ENCODE measurements around the gene SLIT3. TPM values are rescaled to one million over a fixed set of nuclear protein-coding genes. Genes with fewer than 3 reads are reported as not detected.

SLIT3 gene
- total RNA-seq, 1 experiment from 2014 or later: 0.10 TPM

GRCh38 chr5:169344629-169345028, 43.7 kb upstream of the SLIT3 start:
- RAD21 ChIA-PET (ENCODE audit: low non-redundant PET in 1 of 2, low total read pairs in 2 of 2, uncharacterized antibody in 2 of 2, unreplicated experiment in 2 of 2): no interaction called here
- Histone ChIP-seq H4K20me1 (ENCODE audit: insufficient read depth) (no peaks in the 10 kb centered on the region), H2AFZ (ENCODE audit: low read depth, low read length, poor library complexity, severe bottlenecking) (no peak overlapping the region), H3K9me2 (ENCODE audit: insufficient read depth) (no peaks in the 10 kb centered on the region), H3K79me2 (ENCODE audit: insufficient read depth, low read length) (no peaks in the 10 kb centered on the region), H3K9me3 (ENCODE audit: control insufficient read depth in 1 of 2, insufficient read depth in 1 of 2, low read depth in 1 of 2, low read length in 2 of 2) (no peaks in the 10 kb centered on the region), H3K4me1 (ENCODE audit: control insufficient read depth in 1 of 2, insufficient read depth in 2 of 2, low read length in 2 of 2) (no peaks in the 10 kb centered on the region), H3K27ac (ENCODE audit: low read depth, low read length) (no peak overlapping the region), H3K4me3 (replicated peaks in 1 of 2; ENCODE audit: low read depth in 1 of 2, low read length in 2 of 2) (no peak overlapping the region), H3K9ac (ENCODE audit: low read length) (no peak overlapping the region), H3K4me2 (ENCODE audit: low read length) (no peak overlapping the region), H3K36me3 (ENCODE audit: control insufficient read depth in 1 of 2, insufficient read depth in 2 of 2, low read length in 2 of 2) (no peaks in the 10 kb centered on the region), H3K27me3 (ENCODE audit: insufficient read depth, low read length) (peaks cover 26% of the 10 kb centered on the region; the same call in 1 of the 2 replicates)
- ATAC-seq: no peak
- no peak for DNase-seq (ENCODE audit: low read depth, low spot score)
- CTCF ChIA-PET: no interaction called here
- intact Hi-C loops (cut with micrococcal nuclease): no loop called here
- TF ChIP-seq RAD21 (IDR thresholded peaks at IDR 0.05; ENCODE audit: low read depth) (no peak), SIN3A (IDR thresholded peaks at IDR 0.05; ENCODE audit: low read depth) (no peak), TCF7L2 (IDR thresholded peaks at IDR 0.05; ENCODE audit: borderline replicate concordance, extremely low read depth, insufficient read depth, insufficient read length) (no peak), REST (IDR thresholded peaks at IDR 0.05; ENCODE audit: low read depth) (no peak), MAX (IDR thresholded peaks at IDR 0.05) (no peak), ZFX (IDR thresholded peaks at IDR 0.05) (no peak), ATF3 (IDR thresholded peaks at IDR 0.05) (no peak), EZH2phosphoT487 (IDR thresholded peaks at IDR 0.05; ENCODE audit: borderline replicate concordance) (no peak), YY1 (IDR thresholded peaks at IDR 0.05; ENCODE audit: extremely low read depth, insufficient replicate concordance, low read depth, low read length) (no peak), SRF (IDR thresholded peaks at IDR 0.05; ENCODE audit: low read depth) (no peak), CTCF (IDR thresholded peaks at IDR 0.05 in 2 of 3, conservative IDR thresholded peaks at IDR 0.05 in 1 of 3; ENCODE audit: borderline replicate concordance in 1 of 3, insufficient read depth in 1 of 3, low read depth in 2 of 3, low read length in 2 of 3) (no peak)
- BruUV-seq (replicated peaks): no TSS peak
- POLR2A ChIA-PET: no interaction called here

Data from HCT116 (cell line).